ENCODE measurements around the gene TRIM38. TPM values are rescaled to one million over a fixed set of nuclear protein-coding genes. Genes with fewer than 3 reads are reported as not detected.

Gene TRIM38
- total and polyA plus RNA-seq, 2 of the 13 experiments (the other 11 are each of a cell fraction or from before 2014, with no cell fraction given), result 2.5 to 3.1 TPM

GRCh38 chr6:25928562-25929324 lies 33.9 kb upstream of the TRIM38 start (continued):
- peak; percentile 88 for TF ChIP-seq TCF7L2 (IDR thresholded peaks at IDR 0.05; ENCODE audit: low read depth, low read length)
- no peak; the same call in 1 of the 2 replicates for TF ChIP-seq ONECUT2 (CRISPR knock-in tag; IDR thresholded peaks at IDR 0.05)
- no peak for TF ChIP-seq ZBTB1 (CRISPR knock-in tag; IDR thresholded peaks at IDR 0.05; ENCODE audit: borderline replicate concordance)
- TF ChIP-seq PAF1 (CRISPR knock-in tag; IDR thresholded peaks at IDR 0.05), result no peak
- no peak for TF ChIP-seq ATM (IDR thresholded peaks at IDR 0.05; ENCODE audit: borderline replicate concordance)
- no peak for TF ChIP-seq THAP9 (CRISPR knock-in tag; IDR thresholded peaks at IDR 0.05; ENCODE audit: borderline replicate concordance)
- TF ChIP-seq MED1 (CRISPR knock-in tag; IDR thresholded peaks at IDR 0.05), result peak; percentile 94
- no peak for TF ChIP-seq ZNF318 (CRISPR knock-in tag; IDR thresholded peaks at IDR 0.05)
- TF ChIP-seq ZNF784 (CRISPR knock-in tag; IDR thresholded peaks at IDR 0.05; ENCODE audit: borderline replicate concordance), result no peak
- TF ChIP-seq THAP11 (CRISPR knock-in tag; IDR thresholded peaks at IDR 0.05), result peak; percentile 75
- no peak for TF ChIP-seq ZNF33B (CRISPR knock-in tag; IDR thresholded peaks at IDR 0.05)
- peak; percentile 85 for TF ChIP-seq RARA (CRISPR knock-in tag; IDR thresholded peaks at IDR 0.05)
- peak; percentile 80 for TF ChIP-seq ATF2 (CRISPR knock-in tag; IDR thresholded peaks at IDR 0.05)
- no peak; the same call in 1 of the 2 replicates for TF ChIP-seq ZFP90 (CRISPR knock-in tag; IDR thresholded peaks at IDR 0.05; ENCODE audit: borderline replicate concordance)
- TF ChIP-seq NR2F6 (IDR thresholded peaks at IDR 0.05), result peak; percentile 73
- TF ChIP-seq NR2F6 (CRISPR knock-in tag; IDR thresholded peaks at IDR 0.05), result peak; percentile 74
- TF ChIP-seq ELF4 (CRISPR knock-in tag; IDR thresholded peaks at IDR 0.05; ENCODE audit: borderline replicate concordance), result no peak
